ENCODE data around the gene PRTFDC1. TPM values are rescaled to one million over a fixed set of nuclear protein-coding genes. Genes with fewer than 3 reads are reported as not detected.

The PRTFDC1 gene
- total RNA-seq, 2 experiments from 2014 or later: 2.2 to 2.7 TPM

GRCh38 chr10:24949616-24950015 lies 2.8 kb downstream of the PRTFDC1 start:
- ChIA-PET CTCF (interaction anchor here (1.2 to 1.4 kb wide), 2 partner anchors 16 to 332 kb away, joined by 3 to 5 read pairs; no protein-coding TSS in a partner anchor), POLR2A (interaction anchor here (0.8 kb wide), 1 partner anchor 10 kb away, joined by 3 read pairs; no protein-coding TSS in a partner anchor)
- DNase-seq (no peak), ATAC-seq (no peak)
- H3K9me3 Mint-ChIP-seq: no peaks in the 10 kb centered on the region
- no peak overlapping the region for H3K4me3 Mint-ChIP-seq
- peaks cover 38% of the 10 kb centered on the region for H3K4me1 Mint-ChIP-seq (ENCODE audit: low read depth)
- no peaks in the 10 kb centered on the region for H3K27me3 Mint-ChIP-seq
- no peaks in the 10 kb centered on the region for H3K36me3 Mint-ChIP-seq (ENCODE audit: low read depth)
- intact Hi-C loops (cut with micrococcal nuclease): no loop called here
- no peak overlapping the region for H3K27ac Mint-ChIP-seq
- no peak for TF ChIP-seq CTCF (IDR thresholded peaks at IDR 0.05)

- Mint-ChIP-seq H3K4me3 (no peak overlapping the region), H3K36me3 (ENCODE audit: low read depth) (no peaks in the 10 kb centered on the region), H3K9me3 (no peaks in the 10 kb centered on the region), H3K27ac (no peak overlapping the region), H3K4me1 (ENCODE audit: low read depth) (peaks cover 29% of the 10 kb centered on the region), H3K27me3 (no peaks in the 10 kb centered on the region)
- POLR2A ChIA-PET: no interaction called here
- no peak for TF ChIP-seq CTCF (IDR thresholded peaks at IDR 0.05)
- intact Hi-C loops (cut with micrococcal nuclease): no loop called here
- peak; percentile 40 for ATAC-seq
- DNase-seq: no peak
- CTCF ChIA-PET: interaction anchor here (1.0 to 1.4 kb wide), 4 partner anchors 8 to 305 kb away, joined by 3 to 5 read pairs (median 4); no protein-coding TSS in a partner anchor
Observed at GRCh38 chr10:24947304-24948097, 4.9 kb downstream of the PRTFDC1 start.

GRCh38 chr10:24944512-24945255 lies 7.7 kb downstream of the PRTFDC1 start:
- H3K27ac Mint-ChIP-seq: no peak overlapping the region
- H3K4me3 Mint-ChIP-seq: no peak overlapping the region
- no peaks in the 10 kb centered on the region for H3K36me3 Mint-ChIP-seq (ENCODE audit: low read depth)
- intact Hi-C loops (cut with micrococcal nuclease): no loop called here
- H3K27me3 Mint-ChIP-seq: no peaks in the 10 kb centered on the region
- no peaks in the 10 kb centered on the region for H3K9me3 Mint-ChIP-seq
- peaks cover 16% of the 10 kb centered on the region for H3K4me1 Mint-ChIP-seq (ENCODE audit: low read depth)
- DNase-seq (no peak), ATAC-seq (no peak)
- ChIA-PET POLR2A (no interaction called here), CTCF (no interaction called here)
- TF ChIP-seq CTCF (IDR thresholded peaks at IDR 0.05): no peak

- no peak for TF ChIP-seq CTCF (IDR thresholded peaks at IDR 0.05)
- ATAC-seq: no peak
- no peaks in the 10 kb centered on the region for H3K9me3 Mint-ChIP-seq
Observed at GRCh38 chr10:24938525-24938924, 13.9 kb downstream of the PRTFDC1 start.

GRCh38 chr10:24938076-24938475 lies 14.3 kb downstream of the PRTFDC1 start:
- Mint-ChIP-seq H3K9me3 (no peaks in the 10 kb centered on the region), H3K4me3 (no peak overlapping the region), H3K36me3 (ENCODE audit: low read depth) (no peaks in the 10 kb centered on the region), H3K4me1 (ENCODE audit: low read depth) (peaks cover 7% of the 10 kb centered on the region), H3K27me3 (no peaks in the 10 kb centered on the region), H3K27ac (no peak overlapping the region)
- ATAC-seq (no peak), DNase-seq (no peak)
- intact Hi-C loops (cut with micrococcal nuclease): no loop called here
- CTCF ChIA-PET: no interaction called here
- TF ChIP-seq CTCF (IDR thresholded peaks at IDR 0.05): no peak
- POLR2A ChIA-PET: no interaction called here

More at GRCh38 chr10:24938525-24938924, 13.9 kb downstream of the PRTFDC1 start:
- ChIA-PET CTCF (no interaction called here), POLR2A (interaction anchor here (1.1 kb wide), 1 partner anchor 11 kb away, joined by 3 read pairs; no protein-coding TSS in a partner anchor)
- intact Hi-C loops (cut with micrococcal nuclease): no loop called here
- DNase-seq: no peak
- peaks cover 7% of the 10 kb centered on the region for H3K4me1 Mint-ChIP-seq (ENCODE audit: low read depth)
- H3K27me3 Mint-ChIP-seq: no peaks in the 10 kb centered on the region
- H3K4me3 Mint-ChIP-seq: no peak overlapping the region
- H3K27ac Mint-ChIP-seq: no peak overlapping the region
- H3K36me3 Mint-ChIP-seq (ENCODE audit: low read depth): no peaks in the 10 kb centered on the region

All from activated CD8-positive, alpha-beta T cell treated with anti-CD3 and anti-CD28 coated beads for 36 hours (primary cell).